ENCODE results near the gene HBG2.

HBG2 gene

GRCh38 chr11:5240056-5240455 lies 14.5 kb downstream of the HBG2 start:
- Histone ChIP-seq H3K27me3 (ENCODE audit: insufficient read depth, low read length) (0 out of 2 replicates have a peak, but pooled peaks cover under 1% of the 10 kb centered on the region), H2AFZ (ENCODE audit: low read length, unreplicated experiment) (no peak overlapping the region), H3K36me3 (ENCODE audit: insufficient read depth, low read length) (no peaks in the 10 kb centered on the region), H3K4me1 (ENCODE audit: control insufficient read depth, insufficient read depth, low read length, unreplicated experiment) (no peaks in the 10 kb centered on the region), H3K79me2 (ENCODE audit: control insufficient read depth, insufficient read depth, low read length, unreplicated experiment) (no peaks in the 10 kb centered on the region), H3K4me3 (ENCODE audit: low read depth, low read length) (no peak overlapping the region), H3K27ac (ENCODE audit: low read depth, low read length) (no peak overlapping the region)

- Histone ChIP-seq H3K79me2 (ENCODE audit: control insufficient read depth, insufficient read depth, low read length, unreplicated experiment) (no peaks in the 10 kb centered on the region), H3K27me3 (ENCODE audit: insufficient read depth, low read length) (no peaks in the 10 kb centered on the region), H3K4me3 (ENCODE audit: low read depth, low read length) (no peak overlapping the region)
These were observed 15.5 kb downstream of the HBG2 start for GRCh38 chr11:5239046-5239445.

DNA sequence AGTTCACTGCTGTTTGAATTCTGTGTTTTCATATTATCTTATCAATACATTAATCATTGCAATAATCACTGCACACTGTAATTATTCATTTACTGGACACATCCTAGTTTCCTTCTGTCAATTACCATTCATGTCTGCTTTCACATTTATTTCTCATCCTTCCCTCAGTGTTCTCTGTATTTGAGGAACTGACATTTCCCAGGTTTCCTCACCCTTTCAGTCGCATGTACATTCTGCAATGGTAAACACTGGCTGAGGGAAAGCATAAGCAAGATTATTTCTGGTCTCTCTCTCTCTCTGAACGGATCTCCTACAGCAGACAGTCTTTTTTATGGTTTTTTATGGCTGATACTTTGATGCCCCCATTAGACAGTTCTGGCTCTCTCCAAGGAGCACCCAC lies 16.1 kb downstream of the HBG2 start:
- H3K27me3 ChIP-seq (ENCODE audit: insufficient read depth, low read length): no peaks in the 10 kb centered on the region
- no peaks in the 10 kb centered on the region for H3K4me1 ChIP-seq (ENCODE audit: control insufficient read depth, insufficient read depth, low read length, unreplicated experiment)
- no peaks in the 10 kb centered on the region for H3K79me2 ChIP-seq (ENCODE audit: control insufficient read depth, insufficient read depth, low read length, unreplicated experiment)
- no peak overlapping the region for H3K27ac ChIP-seq (ENCODE audit: low read depth, low read length)
- no peaks in the 10 kb centered on the region for H3K36me3 ChIP-seq (ENCODE audit: insufficient read depth, low read length)
- H3K4me3 ChIP-seq (ENCODE audit: low read depth, low read length): no peak overlapping the region
- no peak overlapping the region for H2AFZ ChIP-seq (ENCODE audit: low read length, unreplicated experiment)

More at GRCh38 chr11:5239046-5239445, 15.5 kb downstream of the HBG2 start:
- H2AFZ ChIP-seq (ENCODE audit: low read length, unreplicated experiment): no peak overlapping the region
- no peaks in the 10 kb centered on the region for H3K36me3 ChIP-seq (ENCODE audit: insufficient read depth, low read length)
- no peak overlapping the region for H3K27ac ChIP-seq (ENCODE audit: low read depth, low read length)
- no peaks in the 10 kb centered on the region for H3K4me1 ChIP-seq (ENCODE audit: control insufficient read depth, insufficient read depth, low read length, unreplicated experiment)

DNA sequence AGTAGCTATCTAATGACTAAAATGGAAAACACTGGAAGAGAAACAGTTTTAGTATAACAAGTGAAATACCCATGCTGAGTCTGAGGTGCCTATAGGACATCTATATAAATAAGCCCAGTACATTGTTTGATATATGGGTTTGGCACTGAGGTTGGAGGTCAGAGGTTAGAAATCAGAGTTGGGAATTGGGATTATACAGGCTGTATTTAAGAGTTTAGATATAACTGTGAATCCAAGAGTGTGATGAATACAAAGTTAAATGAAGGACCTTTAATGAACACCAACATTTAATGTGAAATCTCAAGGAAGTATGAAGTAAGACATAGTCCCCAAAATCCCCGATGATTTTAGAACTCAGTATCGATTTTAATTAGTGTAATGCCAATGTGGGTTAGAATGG lies 17.2 kb downstream of the HBG2 start:
- Histone ChIP-seq H2AFZ (ENCODE audit: low read length, unreplicated experiment) (no peak overlapping the region), H3K36me3 (ENCODE audit: insufficient read depth, low read length) (no peaks in the 10 kb centered on the region), H3K4me1 (ENCODE audit: control insufficient read depth, insufficient read depth, low read length, unreplicated experiment) (no peaks in the 10 kb centered on the region), H3K27ac (ENCODE audit: low read depth, low read length) (no peak overlapping the region), H3K27me3 (ENCODE audit: insufficient read depth, low read length) (no peaks in the 10 kb centered on the region), H3K4me3 (ENCODE audit: low read depth, low read length) (no peak overlapping the region), H3K79me2 (ENCODE audit: control insufficient read depth, insufficient read depth, low read length, unreplicated experiment) (no peaks in the 10 kb centered on the region)

DNA sequence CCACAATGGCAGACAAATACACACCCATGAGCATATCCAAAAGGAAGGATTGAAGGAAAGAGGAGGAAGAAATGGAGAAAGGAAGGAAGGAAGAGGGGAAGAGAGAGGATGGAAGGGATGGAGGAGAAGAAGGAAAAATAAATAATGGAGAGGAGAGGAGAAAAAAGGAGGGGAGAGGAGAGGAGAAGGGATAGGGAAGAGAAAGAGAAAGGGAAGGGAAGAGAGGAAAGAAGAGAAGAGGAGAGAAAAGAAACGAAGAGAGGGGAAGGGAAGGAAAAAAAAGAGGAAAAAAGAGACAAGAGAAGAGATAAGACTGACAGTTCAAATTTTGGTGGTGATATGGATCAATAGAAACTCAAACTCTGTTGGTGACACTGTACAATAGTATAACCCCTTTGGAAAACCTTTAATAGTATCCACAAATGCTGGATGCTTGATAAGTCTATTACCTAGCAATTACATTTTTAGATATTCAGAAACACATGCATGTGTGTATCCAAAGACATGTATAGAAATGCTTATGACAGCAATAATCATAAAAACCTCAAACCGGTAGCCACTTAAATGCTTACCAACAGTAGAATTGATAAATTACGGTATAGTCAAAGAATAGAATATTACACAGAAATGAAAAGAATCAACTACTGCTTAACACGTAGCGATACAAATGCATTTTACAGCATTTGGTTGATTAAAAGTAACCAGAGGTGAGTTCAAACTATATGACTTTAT lies 19.1 kb downstream of the HBG2 start:
- Histone ChIP-seq H3K27ac (ENCODE audit: low read depth, low read length) (no peak overlapping the region), H3K36me3 (ENCODE audit: insufficient read depth, low read length) (no peaks in the 10 kb centered on the region), H3K4me1 (ENCODE audit: control insufficient read depth, insufficient read depth, low read length, unreplicated experiment) (no peaks in the 10 kb centered on the region), H3K79me2 (ENCODE audit: control insufficient read depth, insufficient read depth, low read length, unreplicated experiment) (no peaks in the 10 kb centered on the region), H2AFZ (ENCODE audit: low read length, unreplicated experiment) (no peak overlapping the region), H3K27me3 (ENCODE audit: insufficient read depth, low read length) (no peaks in the 10 kb centered on the region), H3K4me3 (ENCODE audit: low read depth, low read length) (no peak overlapping the region)

DNA sequence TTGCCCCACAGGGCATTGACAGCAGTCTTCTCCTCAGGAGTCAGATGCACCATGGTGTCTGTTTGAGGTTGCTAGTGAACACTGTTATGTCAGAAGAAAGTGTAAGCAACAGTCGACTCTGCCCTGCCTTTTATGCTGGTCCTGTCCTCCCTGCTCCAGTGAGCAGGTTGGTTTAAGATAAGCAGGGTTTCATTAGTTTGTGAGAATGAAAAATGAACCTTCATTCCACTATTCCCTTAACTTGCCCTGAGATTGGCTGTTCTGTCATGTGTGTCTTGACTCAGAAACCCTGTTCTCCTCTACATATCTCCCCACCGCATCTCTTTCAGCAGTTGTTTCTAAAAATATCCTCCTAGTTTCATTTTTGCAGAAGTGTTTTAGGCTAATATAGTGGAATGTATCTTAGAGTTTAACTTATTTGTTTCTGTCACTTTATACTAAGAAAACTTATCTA lies 20.2 kb downstream of the HBG2 start, which contains the start of gene HBD:
Gene HBD (minus strand): TSS at position 103 of the 454 bp plus-strand sequence. CDS start 50 bp downstream, at position 53.
- Histone ChIP-seq H2AFZ (ENCODE audit: low read length, unreplicated experiment) (no peak within 1 kb of the TSS), H3K36me3 (ENCODE audit: insufficient read depth, low read length) (no peaks in the 10 kb centered on the region), H3K27ac (ENCODE audit: low read depth, low read length) (no peak within 1 kb of the TSS), H3K4me1 (ENCODE audit: control insufficient read depth, insufficient read depth, low read length, unreplicated experiment) (no peaks in the 10 kb centered on the region), H3K79me2 (ENCODE audit: control insufficient read depth, insufficient read depth, low read length, unreplicated experiment) (no peaks in the 10 kb centered on the region), H3K27me3 (ENCODE audit: insufficient read depth, low read length) (no peaks in the 10 kb centered on the region), H3K4me3 (ENCODE audit: low read depth, low read length) (no peak within 1 kb of the TSS)

- H3K36me3 ChIP-seq (ENCODE audit: insufficient read depth, low read length): no peaks in the 10 kb centered on the region
- H2AFZ ChIP-seq (ENCODE audit: low read length, unreplicated experiment): no peak overlapping the region
- H3K4me3 ChIP-seq (ENCODE audit: low read depth, low read length): no peak overlapping the region
- no peaks in the 10 kb centered on the region for H3K79me2 ChIP-seq (ENCODE audit: control insufficient read depth, insufficient read depth, low read length, unreplicated experiment)
- H3K27me3 ChIP-seq (ENCODE audit: insufficient read depth, low read length): no peaks in the 10 kb centered on the region
- H3K27ac ChIP-seq (ENCODE audit: low read depth, low read length): no peak overlapping the region
- H3K4me1 ChIP-seq (ENCODE audit: control insufficient read depth, insufficient read depth, low read length, unreplicated experiment): no peaks in the 10 kb centered on the region
These were observed 21.3 kb downstream of the HBG2 start for GRCh38 chr11:5233307-5233706.

DNA sequence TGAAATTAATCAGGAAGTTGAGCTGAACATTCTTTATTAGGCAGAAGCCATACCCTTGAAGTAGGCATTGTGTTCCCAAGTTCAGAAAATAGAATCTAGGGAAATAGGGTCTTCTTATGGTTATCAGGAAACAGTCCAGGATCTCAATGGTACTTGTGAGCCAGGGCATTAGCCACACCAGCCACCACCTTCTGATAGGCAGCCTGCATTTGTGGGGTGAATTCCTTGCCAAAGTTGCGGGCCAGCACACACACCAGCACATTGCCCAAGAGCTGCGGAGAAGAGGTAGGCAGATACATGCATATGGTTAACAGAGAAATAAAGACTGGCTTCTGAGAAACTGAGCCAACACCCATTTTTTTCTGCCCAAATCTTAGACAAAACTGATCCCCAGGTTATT lies 21.8 kb downstream of the HBG2 start:
- Histone ChIP-seq H2AFZ (ENCODE audit: low read length, unreplicated experiment) (no peak overlapping the region), H3K4me3 (ENCODE audit: low read depth, low read length) (no peak overlapping the region), H3K27ac (ENCODE audit: low read depth, low read length) (no peak overlapping the region), H3K79me2 (ENCODE audit: control insufficient read depth, insufficient read depth, low read length, unreplicated experiment) (no peaks in the 10 kb centered on the region), H3K36me3 (ENCODE audit: insufficient read depth, low read length) (no peaks in the 10 kb centered on the region), H3K27me3 (ENCODE audit: insufficient read depth, low read length) (no peaks in the 10 kb centered on the region), H3K4me1 (ENCODE audit: control insufficient read depth, insufficient read depth, low read length, unreplicated experiment) (no peaks in the 10 kb centered on the region)

DNA sequence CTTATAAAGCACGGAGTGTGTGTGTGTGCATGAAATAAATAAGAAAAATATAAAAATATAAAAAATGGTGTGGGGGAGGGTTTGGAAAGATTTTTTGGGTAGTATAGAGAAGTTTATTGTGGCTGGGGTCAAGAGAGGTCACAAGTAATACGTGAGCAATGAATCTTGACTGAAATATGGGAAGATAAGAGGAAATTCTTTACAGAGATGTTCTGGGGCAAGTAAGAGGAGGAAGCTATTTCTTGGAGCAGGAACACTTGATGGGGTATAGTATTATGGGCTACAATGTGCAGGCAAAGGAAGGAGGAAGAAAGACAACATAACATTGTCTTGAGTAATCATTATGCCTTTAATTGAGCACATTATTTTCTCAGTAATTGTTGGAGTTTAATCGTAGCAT lies 22.4 kb downstream of the HBG2 start:
- Histone ChIP-seq H3K27ac (ENCODE audit: low read depth, low read length) (no peak overlapping the region), H3K36me3 (ENCODE audit: insufficient read depth, low read length) (no peaks in the 10 kb centered on the region), H3K4me1 (ENCODE audit: control insufficient read depth, insufficient read depth, low read length, unreplicated experiment) (no peaks in the 10 kb centered on the region), H3K27me3 (ENCODE audit: insufficient read depth, low read length) (no peaks in the 10 kb centered on the region), H3K4me3 (ENCODE audit: low read depth, low read length) (no peak overlapping the region), H3K79me2 (ENCODE audit: control insufficient read depth, insufficient read depth, low read length, unreplicated experiment) (no peaks in the 10 kb centered on the region), H2AFZ (ENCODE audit: low read length, unreplicated experiment) (no peak overlapping the region)

GRCh38 chr11:5231111-5231510 lies 23.5 kb downstream of the HBG2 start:
- Histone ChIP-seq H3K27me3 (ENCODE audit: insufficient read depth, low read length) (no peaks in the 10 kb centered on the region), H3K79me2 (ENCODE audit: control insufficient read depth, insufficient read depth, low read length, unreplicated experiment) (no peaks in the 10 kb centered on the region), H3K4me3 (ENCODE audit: low read depth, low read length) (no peak overlapping the region), H2AFZ (ENCODE audit: low read length, unreplicated experiment) (no peak overlapping the region), H3K36me3 (ENCODE audit: insufficient read depth, low read length) (no peaks in the 10 kb centered on the region), H3K4me1 (ENCODE audit: control insufficient read depth, insufficient read depth, low read length, unreplicated experiment) (no peaks in the 10 kb centered on the region), H3K27ac (ENCODE audit: low read depth, low read length) (no peak overlapping the region)

DNA sequence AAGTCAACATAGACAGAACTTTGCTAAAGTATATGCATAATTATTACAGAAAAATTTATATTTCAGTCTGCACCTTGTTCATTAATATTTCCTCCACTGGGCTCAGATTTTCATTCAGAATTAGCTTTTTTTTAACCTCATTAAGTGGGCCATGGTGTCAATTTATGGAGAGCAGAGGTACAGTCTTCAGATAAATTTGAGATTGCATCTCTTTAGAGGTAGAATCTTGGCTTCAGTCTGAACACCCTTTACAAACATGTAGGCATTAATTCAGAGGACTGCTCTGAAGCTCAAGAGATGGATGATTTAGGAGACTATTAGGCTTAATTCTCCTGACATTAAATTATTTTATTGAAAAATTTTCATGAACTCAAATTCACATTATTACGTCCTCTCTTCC lies 24.3 kb downstream of the HBG2 start:
- H3K27me3 ChIP-seq (ENCODE audit: insufficient read depth, low read length): no peaks in the 10 kb centered on the region
- no peak overlapping the region for H3K27ac ChIP-seq (ENCODE audit: low read depth, low read length)
- no peaks in the 10 kb centered on the region for H3K36me3 ChIP-seq (ENCODE audit: insufficient read depth, low read length)
- no peaks in the 10 kb centered on the region for H3K4me1 ChIP-seq (ENCODE audit: control insufficient read depth, insufficient read depth, low read length, unreplicated experiment)
- H3K4me3 ChIP-seq (ENCODE audit: low read depth, low read length): no peak overlapping the region
- no peaks in the 10 kb centered on the region for H3K79me2 ChIP-seq (ENCODE audit: control insufficient read depth, insufficient read depth, low read length, unreplicated experiment)
- no peak overlapping the region for H2AFZ ChIP-seq (ENCODE audit: low read length, unreplicated experiment)

Data from ACC112 (cell line).